Measurements from ENCODE around the gene DEPDC5. TPM values are rescaled to one million over a fixed set of nuclear protein-coding genes. Genes with fewer than 3 reads are reported as not detected.

DEPDC5 gene
- total RNA-seq, 1 experiment from 2014 or later: 39.3 TPM

GRCh38 chr22:31898926-31899325, 145.1 kb downstream of the DEPDC5 start:
- no peak for TF ChIP-seq CTCF (conservative IDR thresholded peaks at IDR 0.05; ENCODE audit: low read depth, low read length)
- no peak for TF ChIP-seq EZH2 (IDR thresholded peaks at IDR 0.05; ENCODE audit: borderline replicate concordance, low read depth, low read length, poor library complexity, severe bottlenecking)
- DNase-seq (ENCODE audit: low spot score): no peak
- Histone ChIP-seq H3K36me3 (ENCODE audit: insufficient read depth, low read length, poor library complexity, severe bottlenecking) (no peaks in the 10 kb centered on the region), H3K27me3 (replicated peaks; ENCODE audit: insufficient read depth, low read depth, low read length, poor library complexity) (no peaks in the 10 kb centered on the region), H3K27ac (ENCODE audit: low read depth, low read length, poor library complexity, severe bottlenecking) (no peak overlapping the region), H3K4me1 (ENCODE audit: insufficient read depth, low read length, poor library complexity, severe bottlenecking) (peaks cover 4% of the 10 kb centered on the region), H3K9me3 (ENCODE audit: low read depth, low read length, poor library complexity, severe bottlenecking) (no peaks in the 10 kb centered on the region), H3K4me3 (ENCODE audit: low read depth, low read length, poor library complexity, severe bottlenecking) (no peak overlapping the region)
- intact Hi-C loops (cut with micrococcal nuclease; ENCODE audit: unreplicated experiment): no loop called here
- POLR2A ChIA-PET (ENCODE audit: low non-redundant PET): no interaction called here
- CTCF ChIA-PET: no interaction called here
- no TSS peak for BruUV-seq (replicated peaks)

GRCh38 chr22:31899669-31900068, 145.8 kb downstream of the DEPDC5 start:
- Histone ChIP-seq H3K9me3 (ENCODE audit: low read depth, low read length, poor library complexity, severe bottlenecking) (no peaks in the 10 kb centered on the region), H3K27ac (ENCODE audit: low read depth, low read length, poor library complexity, severe bottlenecking) (no peak overlapping the region), H3K36me3 (ENCODE audit: insufficient read depth, low read length, poor library complexity, severe bottlenecking) (no peaks in the 10 kb centered on the region), H3K27me3 (replicated peaks; ENCODE audit: insufficient read depth, low read depth, low read length, poor library complexity) (no peaks in the 10 kb centered on the region), H3K4me1 (ENCODE audit: insufficient read depth, low read length, poor library complexity, severe bottlenecking) (peaks cover 4% of the 10 kb centered on the region), H3K4me3 (ENCODE audit: low read depth, low read length, poor library complexity, severe bottlenecking) (no peak overlapping the region)
- intact Hi-C loops (cut with micrococcal nuclease; ENCODE audit: unreplicated experiment): no loop called here
- no TSS peak for BruUV-seq (replicated peaks)
- ChIA-PET CTCF (no interaction called here), POLR2A (ENCODE audit: low non-redundant PET) (no interaction called here)
- DNase-seq (ENCODE audit: low spot score): no peak
- TF ChIP-seq EZH2 (IDR thresholded peaks at IDR 0.05; ENCODE audit: borderline replicate concordance, low read depth, low read length, poor library complexity, severe bottlenecking): no peak

- H3K9me3 ChIP-seq (ENCODE audit: low read depth, low read length, poor library complexity, severe bottlenecking): no peaks in the 10 kb centered on the region
- no TSS peak for BruUV-seq (replicated peaks)
- H3K27me3 ChIP-seq (replicated peaks; ENCODE audit: insufficient read depth, low read depth, low read length, poor library complexity): no peaks in the 10 kb centered on the region
- no peak overlapping the region for H3K27ac ChIP-seq (ENCODE audit: low read depth, low read length, poor library complexity, severe bottlenecking)
- H3K4me3 ChIP-seq (ENCODE audit: low read depth, low read length, poor library complexity, severe bottlenecking): no peak overlapping the region
- ChIA-PET CTCF (no interaction called here), POLR2A (ENCODE audit: low non-redundant PET) (no interaction called here)
- intact Hi-C loops (cut with micrococcal nuclease; ENCODE audit: unreplicated experiment): no loop called here
- DNase-seq (ENCODE audit: low spot score): no peak
- H3K4me1 ChIP-seq (ENCODE audit: insufficient read depth, low read length, poor library complexity, severe bottlenecking): peaks cover 4% of the 10 kb centered on the region
- no peaks in the 10 kb centered on the region for H3K36me3 ChIP-seq (ENCODE audit: insufficient read depth, low read length, poor library complexity, severe bottlenecking)
- TF ChIP-seq CTCF (conservative IDR thresholded peaks at IDR 0.05; ENCODE audit: low read depth, low read length) (no peak), EZH2 (IDR thresholded peaks at IDR 0.05; ENCODE audit: borderline replicate concordance, low read depth, low read length, poor library complexity, severe bottlenecking) (no peak)
Measured at GRCh38 chr22:31901388-31902137, 147.7 kb downstream of the DEPDC5 start.

- Histone ChIP-seq H3K4me3 (ENCODE audit: low read depth, low read length, poor library complexity, severe bottlenecking) (no peak overlapping the region), H3K36me3 (ENCODE audit: insufficient read depth, low read length, poor library complexity, severe bottlenecking) (no peaks in the 10 kb centered on the region), H3K27ac (ENCODE audit: low read depth, low read length, poor library complexity, severe bottlenecking) (no peak overlapping the region), H3K27me3 (replicated peaks; ENCODE audit: insufficient read depth, low read depth, low read length, poor library complexity) (no peaks in the 10 kb centered on the region), H3K9me3 (ENCODE audit: low read depth, low read length, poor library complexity, severe bottlenecking) (no peaks in the 10 kb centered on the region), H3K4me1 (ENCODE audit: insufficient read depth, low read length, poor library complexity, severe bottlenecking) (no peaks in the 10 kb centered on the region)
- no peak for DNase-seq (ENCODE audit: low spot score)
- ChIA-PET CTCF (no interaction called here), POLR2A (ENCODE audit: low non-redundant PET) (no interaction called here)
- no peak for TF ChIP-seq CTCF (conservative IDR thresholded peaks at IDR 0.05; ENCODE audit: low read depth, low read length)
- no peak for TF ChIP-seq EZH2 (IDR thresholded peaks at IDR 0.05; ENCODE audit: borderline replicate concordance, low read depth, low read length, poor library complexity, severe bottlenecking)
- no TSS peak for BruUV-seq (replicated peaks)
- intact Hi-C loops (cut with micrococcal nuclease; ENCODE audit: unreplicated experiment): no loop called here
Measured at GRCh38 chr22:31904651-31905050, 150.8 kb downstream of the DEPDC5 start.

Data from A673 (cell line).